ENCODE measurements around the gene UBE2R2.

- TF ChIP-seq POLR2AphosphoS5 (IDR thresholded peaks at IDR 0.05; ENCODE audit: low read depth, low read length) (no peak), TAF1 (IDR thresholded peaks at IDR 0.05; ENCODE audit: borderline replicate concordance, insufficient read depth, low read length) (no peak), SIN3A (IDR thresholded peaks at IDR 0.05; ENCODE audit: borderline replicate concordance, insufficient read depth, low read length) (no peak), FOXP2 (optimal IDR thresholded peaks at IDR 0.05; ENCODE audit: borderline replicate concordance, extremely low read depth, extremely low read length, insufficient read depth) (no peak)
- TF ChIP-seq, protein P1, sequence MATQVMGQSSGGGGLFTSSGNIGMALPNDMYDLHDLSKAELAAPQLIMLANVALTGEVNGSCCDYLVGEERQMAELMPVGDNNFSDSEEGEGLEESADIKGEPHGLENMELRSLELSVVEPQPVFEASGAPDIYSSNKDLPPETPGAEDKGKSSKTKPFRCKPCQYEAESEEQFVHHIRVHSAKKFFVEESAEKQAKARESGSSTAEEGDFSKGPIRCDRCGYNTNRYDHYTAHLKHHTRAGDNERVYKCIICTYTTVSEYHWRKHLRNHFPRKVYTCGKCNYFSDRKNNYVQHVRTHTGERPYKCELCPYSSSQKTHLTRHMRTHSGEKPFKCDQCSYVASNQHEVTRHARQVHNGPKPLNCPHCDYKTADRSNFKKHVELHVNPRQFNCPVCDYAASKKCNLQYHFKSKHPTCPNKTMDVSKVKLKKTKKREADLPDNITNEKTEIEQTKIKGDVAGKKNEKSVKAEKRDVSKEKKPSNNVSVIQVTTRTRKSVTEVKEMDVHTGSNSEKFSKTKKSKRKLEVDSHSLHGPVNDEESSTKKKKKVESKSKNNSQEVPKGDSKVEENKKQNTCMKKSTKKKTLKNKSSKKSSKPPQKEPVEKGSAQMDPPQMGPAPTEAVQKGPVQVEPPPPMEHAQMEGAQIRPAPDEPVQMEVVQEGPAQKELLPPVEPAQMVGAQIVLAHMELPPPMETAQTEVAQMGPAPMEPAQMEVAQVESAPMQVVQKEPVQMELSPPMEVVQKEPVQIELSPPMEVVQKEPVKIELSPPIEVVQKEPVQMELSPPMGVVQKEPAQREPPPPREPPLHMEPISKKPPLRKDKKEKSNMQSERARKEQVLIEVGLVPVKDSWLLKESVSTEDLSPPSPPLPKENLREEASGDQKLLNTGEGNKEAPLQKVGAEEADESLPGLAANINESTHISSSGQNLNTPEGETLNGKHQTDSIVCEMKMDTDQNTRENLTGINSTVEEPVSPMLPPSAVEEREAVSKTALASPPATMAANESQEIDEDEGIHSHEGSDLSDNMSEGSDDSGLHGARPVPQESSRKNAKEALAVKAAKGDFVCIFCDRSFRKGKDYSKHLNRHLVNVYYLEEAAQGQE (IDR thresholded peaks at IDR 0.05; ENCODE audit: insufficient read depth in 1 of 2, low read depth in 2 of 2, low read length in 2 of 2): no peak
Observed at GRCh38 chr9:33794560-33794959, 22.4 kb upstream of the UBE2R2 start.
